Transverse colon (tissue), 4 donors: ENCODE results near the gene FOXA1. TPM values are rescaled to one million over a fixed set of nuclear protein-coding genes. Genes with fewer than 3 reads are reported as not detected.

Experiments used
- DNase-seq: peaks from one replicate; pipeline ENCODE4 v3.0.0-alpha.2; 2019
- H3K27ac ChIP-seq, 4 donors: fragments of 200-600 bp; sonication (generic); 2 replicates each; pipeline ENCODE4 v1.5.1; 2016 to 2018; ENCODE audit warnings: inconsistent platforms in 4 of 4
- H3K27me3 ChIP-seq: fragments of 200-600 bp; sonication (generic); 2 replicates; pipeline ENCODE4 v1.5.1; 2017; ENCODE audit warnings: inconsistent platforms
- H3K36me3 ChIP-seq, 4 donors: fragments of 200-600 bp; sonication (generic); 2 replicates each; pipeline ENCODE4 v1.5.1; 2017 to 2019; ENCODE audit warnings: inconsistent platforms in 4 of 4
- H3K4me1 ChIP-seq, 4 donors: fragments of 200-600 bp; sonication (generic); 2 replicates each; pipeline ENCODE4 v1.5.1; 2017 to 2020; ENCODE audit warnings: inconsistent platforms in 4 of 4
- H3K4me3 ChIP-seq, 4 donors: fragments of 200-600 bp; sonication (generic); 1 replicate in 1 of 4; 2 replicates in 3 of 4; pipeline versions ENCODE4 v1.5.1 to v1.6.1; 2017 to 2019; ENCODE audit warnings: inconsistent platforms in 4 of 4
- H3K9me3 ChIP-seq, 2 donors: fragments of 200-600 bp; sonication (generic); 2 replicates each; pipeline ENCODE4 v1.5.1; 2017 to 2019; ENCODE audit warnings: inconsistent platforms in 2 of 2
- CTCF ChIP-seq, 5 experiments: fragments of 200-600 bp in 3 of 5; fragments of 450-650 bp in 2 of 5; sonication (generic) in 3 of 5; IDR thresholded peaks; 1 replicate in 2 of 5; 2 replicates in 3 of 5; pipeline ENCODE4 v1.5.1; 2016 to 2017; ENCODE audit warnings: antibody characterized with exemption in 5 of 5, inconsistent platforms in 3 of 5, mild to moderate bottlenecking in 2 of 5, moderate library complexity in 1 of 5
- EP300 ChIP-seq: sonication (generic); formaldehyde crosslinking; IDR thresholded peaks from one replicate; pipeline ENCODE4 v1.6.1; 2017; ENCODE audit warnings: antibody characterized with exemption, low read depth
- POLR2A ChIP-seq: fragments of 450-650 bp; IDR thresholded peaks from one replicate; pipeline ENCODE4 v1.6.1; 2016; ENCODE audit warnings: antibody characterized with exemption, mild to moderate bottlenecking, moderate library complexity
- POLR2AphosphoS5 ChIP-seq, 3 donors: sonication (generic); formaldehyde crosslinking; IDR thresholded peaks; one replicate each; pipeline ENCODE4 v1.6.1; 2016; ENCODE audit warnings: antibody characterized with exemption in 3 of 3
- WGBS, 2 donors: methylation state at CpG; one replicate each; pipeline ENCODE4 v1.1.5; 2018; ENCODE audit warnings: low coverage in 1 of 2; 5-methylcytosine and 5-hydroxymethylcytosine counted together
- in situ Hi-C, 4 donors: fragments of 200-750 bp; cut with MboI; loops; one replicate each; pipeline versions ENCODE4 v1.15.0 to v1.15.1; 2017; ENCODE audit warnings: low sequenced_read_pairs in 3 of 4, low pct_ligation_motif_present in 1 of 4, low pct_unique_long_range_greater_than_20kb in 1 of 4
- intact Hi-C: fragments of 100-400 bp; cut with DNase I; formaldehyde crosslinking; loops from one replicate; pipeline ENCODE4 v1.15.1; 2023; ENCODE audit warnings: low total_unique reads
- total RNA-seq, 4 donors: library from RNA; depleted of rRNA; stranded (reverse); fragments of >200 nt; gene quantifications; one replicate each; pipeline ENCODE4 v1.1.0, GENCODE V29; 2016

FOXA1 gene
- 100 to 1,000 TPM in 1 of 4 donors, 10 to 100 TPM in 3; 53.2 to 157 (median 71.4) TPM for total RNA-seq

- peak within 1 kb of the TSS; percentile 90 to 94 (median 90) for H3K27ac ChIP-seq
- no peaks in the 10 kb centered on the region for H3K9me3 ChIP-seq
- WGBS, 2 donors = 0 to 6% methylated on average over 1 to 52 of the region's 92 CpGs
- peaks cover 6 to 49% (median 29%) of the 10 kb centered on the region in 4 donors for H3K4me1 ChIP-seq
- H3K36me3 ChIP-seq = no peaks in the 10 kb centered on the region
- TF ChIP-seq POLR2A (peak; percentile 31), EP300 (no peak), CTCF (IDR thresholded peaks at IDR 0.05) (no peak), POLR2AphosphoS5 (IDR thresholded peaks at IDR 0.05) (peak in 2 of 3 donors; percentile 5 to 69)
- in situ Hi-C loops = no loop called here
- DNase-seq = peak; percentile 65
- intact Hi-C loops = no loop called here
- peaks cover 97% of the 10 kb centered on the region for H3K27me3 ChIP-seq
- peak within 1 kb of the TSS; percentile 28 to 68 (median 62) for H3K4me3 ChIP-seq
Observed at GRCh38 chr14:37594971-37595808, at the start of gene FOXA1, which contains the start of gene TTC6. Gene FOXA1 (minus strand): TSS chr14:37595249. CDS start chr14:37594972, 277 bp downstream. Gene TTC6 (plus strand): TSS chr14:37595629. CDS start chr14:37622065, 26,436 bp downstream.

- H3K27me3 ChIP-seq = no peaks in the 10 kb centered on the region
- in situ Hi-C loops = no loop called here
- no peaks in the 10 kb centered on the region for H3K4me1 ChIP-seq
- intact Hi-C loops = no loop called here
- H3K36me3 ChIP-seq = no peaks in the 10 kb centered on the region
- no peak for DNase-seq
- TF ChIP-seq POLR2A = no peak
- no peak for TF ChIP-seq EP300
- TF ChIP-seq CTCF (IDR thresholded peaks at IDR 0.05) = no peak
- no peak overlapping the region for H3K27ac ChIP-seq
- H3K9me3 ChIP-seq = no peaks in the 10 kb centered on the region
- 70 to 89% methylated on average over 4 of the region's 4 CpGs for WGBS, 2 donors
- no peak overlapping the region for H3K4me3 ChIP-seq
Observed at GRCh38 chr14:37643701-37644100, 48.7 kb upstream of the FOXA1 start.

GRCh38 chr14:37642125-37642524 is 47.1 kb upstream of the FOXA1 start:
- in situ Hi-C loops = no loop called here
- intact Hi-C loops = no loop called here
- no peaks in the 10 kb centered on the region for H3K36me3 ChIP-seq
- TF ChIP-seq POLR2AphosphoS5 (IDR thresholded peaks at IDR 0.05) (no peak), CTCF (IDR thresholded peaks at IDR 0.05) (no peak), EP300 (no peak), POLR2A (no peak)
- H3K9me3 ChIP-seq = no peaks in the 10 kb centered on the region
- H3K27me3 ChIP-seq = no peaks in the 10 kb centered on the region
- H3K4me3 ChIP-seq = no peak overlapping the region
- H3K4me1 ChIP-seq = no peaks in the 10 kb centered on the region
- H3K27ac ChIP-seq = no peak overlapping the region
- DNase-seq = no peak
- WGBS, 2 donors = 88% methylated on average over 3 of the region's 3 CpGs; no CpG with 5 or more reads in 1 of the 2 donors

GRCh38 chr14:37641117-37641516 is 46.1 kb upstream of the FOXA1 start:
- Histone ChIP-seq H3K27ac (no peak overlapping the region), H3K9me3 (no peaks in the 10 kb centered on the region), H3K4me3 (no peak overlapping the region), H3K4me1 (no peaks in the 10 kb centered on the region), H3K36me3 (no peaks in the 10 kb centered on the region), H3K27me3 (no peaks in the 10 kb centered on the region)
- in situ Hi-C loops (no loop called here), intact Hi-C loops (no loop called here)
- WGBS, 2 donors = 38% methylated on average over 1 of the region's 1 CpG; no CpG with 5 or more reads in 1 of the 2 donors
- DNase-seq = no peak
- TF ChIP-seq CTCF (IDR thresholded peaks at IDR 0.05) (no peak), POLR2A (no peak), POLR2AphosphoS5 (IDR thresholded peaks at IDR 0.05) (no peak), EP300 (no peak)
